ENCODE data around the gene TWSG1. TPM values are rescaled to one million over a fixed set of nuclear protein-coding genes. Genes with fewer than 3 reads are reported as not detected.

Gene TWSG1
- total RNA-seq, 1 donor from 2014 or later, result 9.8 TPM

DNA sequence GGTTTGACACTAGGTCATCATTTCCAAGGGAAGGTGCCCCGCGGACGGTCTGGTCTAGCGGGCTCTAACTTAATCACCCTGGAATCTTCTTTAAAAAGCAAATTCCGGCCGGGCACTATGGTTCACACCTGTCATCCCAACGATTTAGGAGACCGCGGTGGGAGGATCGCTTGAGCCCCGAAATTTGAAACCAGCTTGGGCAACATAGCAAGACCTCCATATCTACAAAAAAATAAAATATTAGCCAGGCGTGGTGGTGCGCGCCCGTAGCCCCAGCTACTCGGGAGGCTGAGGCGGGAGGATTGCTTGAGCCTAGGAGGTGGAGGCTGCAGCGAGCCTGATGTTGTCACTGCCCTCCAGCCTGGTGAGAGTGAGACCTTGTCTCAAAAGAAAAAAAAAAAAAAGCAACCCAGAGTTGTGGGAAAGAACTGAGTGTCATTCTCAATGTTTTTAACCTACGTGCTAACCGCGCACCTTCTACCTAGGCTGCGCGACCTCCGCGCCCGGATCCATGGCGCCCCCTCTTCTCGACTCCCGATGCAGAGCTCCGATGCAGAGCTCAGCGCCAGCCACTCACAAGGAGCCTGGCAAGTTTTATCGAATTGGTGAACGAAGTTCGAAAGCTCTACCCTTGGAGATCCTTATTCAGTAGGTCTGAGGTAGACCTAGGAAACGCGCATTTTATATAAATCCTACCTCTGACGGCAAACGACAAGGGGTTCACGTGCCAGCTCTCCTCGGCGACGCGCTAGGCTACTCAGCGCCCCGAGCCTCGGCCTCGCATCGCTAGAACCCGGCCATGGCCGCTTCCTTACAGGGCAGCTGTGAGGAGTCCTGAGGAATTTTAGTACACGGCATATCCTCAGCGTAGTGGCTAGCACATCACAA lies 888 bp upstream of the TWSG1 start:
- intact Hi-C loops (cut with DNase I), result loop anchor here (2.0 to 10.0 kb wide), 3 partner anchors 141 to 256 kb away; partner anchors contain the start of gene RALBP1
- peak; percentile 55 for ATAC-seq

DNA sequence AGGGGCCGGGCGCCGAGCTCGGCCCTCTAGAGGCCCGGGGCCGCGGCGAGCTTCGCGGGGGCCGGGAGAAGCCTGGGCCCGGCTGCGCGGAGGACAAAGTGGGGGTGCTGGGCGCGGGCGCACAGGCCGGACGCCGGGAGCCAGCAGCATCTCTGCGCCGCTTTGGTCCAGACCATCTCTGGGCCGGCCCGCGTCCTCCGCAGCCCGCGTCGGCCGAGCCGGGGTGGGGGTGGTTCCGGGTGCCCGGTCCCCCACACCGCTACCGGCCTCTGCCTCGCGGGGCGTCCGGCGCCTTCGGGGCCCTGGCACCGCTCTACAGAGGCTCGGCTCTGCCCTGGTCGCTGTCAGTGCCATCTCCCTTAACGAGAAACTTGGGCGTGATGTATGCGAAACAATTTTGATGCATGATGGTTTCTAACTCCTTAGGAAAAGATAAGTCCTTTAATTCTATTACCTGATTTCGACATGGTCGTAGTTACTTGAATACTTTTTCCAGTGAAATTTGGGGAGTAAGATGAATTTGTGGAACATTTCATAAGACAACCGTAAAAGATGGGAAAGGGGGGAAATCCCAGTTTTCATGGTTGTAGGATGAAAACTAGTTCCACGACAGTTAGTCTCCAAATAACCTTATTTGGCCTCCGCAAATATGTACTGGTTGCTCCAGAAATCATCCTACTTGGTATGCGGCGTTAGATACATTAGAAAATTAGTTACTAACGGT lies 562 bp downstream of the TWSG1 start:
- intact Hi-C loops (cut with DNase I), result loop anchor here (2.0 to 10.0 kb wide), 3 partner anchors 140 to 258 kb away; partner anchors contain the start of gene RALBP1
- DNase-seq (ENCODE audit: missing footprints), result no peak

More for the DNA sequence above, 888 bp upstream of the TWSG1 start:
- DNase-seq (ENCODE audit: missing footprints), result peak; percentile 72

DNA sequence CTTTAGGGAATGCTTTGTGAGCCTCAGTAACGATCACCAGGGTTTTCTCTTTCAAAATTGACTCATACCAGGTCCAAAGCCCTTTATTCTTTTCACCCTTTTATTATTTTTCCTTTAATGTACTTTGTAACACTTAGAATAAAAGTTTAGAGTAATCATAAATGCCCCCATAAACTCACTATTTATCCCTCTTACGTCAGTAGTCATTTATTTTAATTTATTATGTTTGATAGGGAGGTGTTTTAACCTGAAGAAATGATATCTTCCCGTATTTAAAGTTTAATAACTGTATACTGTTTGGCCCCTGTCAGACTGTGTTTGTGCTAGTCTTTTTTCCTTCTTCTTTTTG lies 1.1 kb downstream of the TWSG1 start:
- intact Hi-C loops (cut with DNase I), result loop anchor here (2.0 to 10.0 kb wide), 2 partner anchors 139 to 179 kb away; partner anchors contain the start of gene RALBP1
- no peak for DNase-seq (ENCODE audit: missing footprints)
- no peak for ATAC-seq

More for the DNA sequence above, 562 bp downstream of the TWSG1 start:
- ATAC-seq, result peak; percentile 41

DNA sequence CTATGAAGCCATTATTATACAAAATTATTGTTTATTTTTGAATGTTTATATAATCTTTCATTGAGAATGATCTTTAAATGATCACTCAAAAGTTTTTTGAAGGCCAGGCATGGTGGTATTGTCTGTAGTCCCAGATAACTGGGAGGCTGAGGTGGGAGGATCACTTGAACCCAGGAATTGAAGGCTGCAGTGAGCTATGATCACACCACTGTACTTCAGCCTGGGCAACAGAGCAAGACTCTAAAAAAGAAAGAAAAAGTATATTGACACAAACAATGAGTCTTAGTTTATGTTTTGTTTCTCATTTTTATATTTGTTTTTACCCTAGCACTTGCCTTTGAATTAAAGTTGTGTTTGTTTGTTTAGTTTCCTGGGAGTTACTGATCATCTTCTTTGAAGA lies 2.3 kb downstream of the TWSG1 start:
- intact Hi-C loops (cut with DNase I), result loop anchor here (10.0 kb wide), 1 partner anchor 178 kb away; no protein-coding TSS in a partner anchor
- ATAC-seq, result no peak

DNA sequence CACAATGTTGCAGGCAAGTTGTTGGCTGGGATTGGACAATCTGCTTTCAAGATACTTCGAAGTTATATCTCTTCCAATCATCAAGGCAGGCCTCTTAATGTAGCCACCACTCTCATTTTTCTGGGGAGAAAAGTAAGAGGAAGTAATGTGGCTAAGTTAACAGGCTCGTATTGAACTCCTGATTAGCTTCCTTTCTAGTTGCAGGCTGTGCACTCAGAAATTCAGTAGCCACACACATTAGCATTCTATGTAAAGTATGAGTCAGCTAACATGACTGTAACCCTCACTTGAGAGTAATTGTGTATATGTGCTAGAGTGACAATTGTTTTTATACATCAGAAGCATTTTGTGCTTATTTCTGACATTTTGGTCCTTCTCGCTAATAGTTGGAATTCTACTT lies 3.3 kb downstream of the TWSG1 start:
- DNase-seq (ENCODE audit: missing footprints), result no peak
- intact Hi-C loops (cut with DNase I), result loop anchor here (10.0 kb wide), 1 partner anchor 177 kb away; no protein-coding TSS in a partner anchor

More for the DNA sequence above, 2.3 kb downstream of the TWSG1 start:
- no peak for DNase-seq (ENCODE audit: missing footprints)

DNA sequence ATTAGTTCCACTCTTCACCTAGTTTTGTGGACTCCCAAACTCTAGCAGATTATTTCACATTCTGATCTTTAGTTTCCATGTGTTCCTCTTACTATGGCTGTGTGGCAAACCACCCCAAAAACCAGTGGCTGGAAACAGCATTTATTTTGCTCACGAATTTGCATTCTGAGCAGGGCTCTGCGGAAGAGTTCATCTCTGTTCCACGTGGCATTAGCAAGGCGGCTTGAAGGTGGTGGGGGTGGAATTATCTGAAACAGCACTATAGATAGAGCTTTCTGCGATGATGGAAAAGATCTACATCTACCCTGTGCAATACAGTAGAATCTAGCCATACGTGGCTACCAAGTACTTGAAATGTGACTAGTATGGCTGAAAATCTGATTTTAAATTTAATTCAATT lies 5.9 kb downstream of the TWSG1 start:
- DNase-seq (ENCODE audit: missing footprints), result no peak
- no peak for ATAC-seq
- intact Hi-C loops (cut with DNase I), result no loop called here

More for the DNA sequence above, 3.3 kb downstream of the TWSG1 start:
- ATAC-seq, result no peak

DNA sequence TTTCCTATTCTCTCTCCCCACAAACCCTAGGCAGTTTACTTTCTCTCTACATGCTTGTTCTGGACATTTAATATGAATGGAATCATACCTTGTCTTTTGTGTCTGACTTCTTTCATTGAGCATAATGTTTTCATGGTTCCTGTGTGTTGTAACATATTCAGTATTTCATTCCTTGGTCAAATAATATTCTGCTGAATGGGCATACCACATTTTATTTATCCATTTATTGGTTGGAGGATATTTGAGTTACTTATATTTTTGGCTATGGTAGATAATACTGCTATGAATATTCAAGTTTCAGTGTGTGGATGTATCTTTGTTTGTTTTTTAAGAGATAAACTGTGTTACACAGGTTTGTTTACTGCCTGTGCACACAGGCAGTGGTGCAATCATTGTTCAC lies 9.0 kb downstream of the TWSG1 start:
- no peak for ATAC-seq
- intact Hi-C loops (cut with DNase I), result no loop called here
- no peak for DNase-seq (ENCODE audit: missing footprints)

GRCh38 chr18:9346775-9347174 lies 12.2 kb downstream of the TWSG1 start:
- ATAC-seq (no peak), DNase-seq (ENCODE audit: missing footprints) (no peak)
- intact Hi-C loops (cut with DNase I), result no loop called here

DNA sequence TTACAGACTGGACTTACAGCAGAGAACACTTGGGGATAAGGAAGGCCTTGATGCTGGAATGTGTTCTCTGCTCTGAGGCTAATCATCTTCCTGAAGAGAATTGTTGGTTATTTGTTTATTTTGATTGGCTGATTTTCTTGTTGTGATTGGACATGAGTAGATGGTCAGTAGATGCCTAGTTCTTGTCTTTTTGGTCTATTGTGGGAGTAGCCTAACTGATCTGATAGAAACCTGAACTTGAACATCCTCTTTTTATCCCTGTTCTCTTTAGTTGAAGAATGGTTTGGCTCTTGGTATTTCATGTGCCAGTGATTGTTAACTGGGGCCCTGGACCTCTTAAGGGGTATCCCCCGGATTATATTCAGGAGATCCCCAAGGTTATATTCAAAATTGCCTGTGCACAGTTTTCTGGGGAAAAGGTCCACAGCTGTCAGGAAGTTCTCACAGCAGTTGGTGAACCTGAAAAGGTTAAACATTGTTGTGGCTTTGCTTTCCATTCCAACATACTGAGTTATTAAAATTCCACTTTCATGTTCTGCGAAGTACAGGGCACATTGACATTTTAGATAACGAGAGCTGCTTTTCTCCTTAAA lies 13.6 kb downstream of the TWSG1 start:
- ATAC-seq, result no peak

GRCh38 chr18:9348766-9349165 lies 14.2 kb downstream of the TWSG1 start:
- ATAC-seq, result no peak
- no peak for DNase-seq (ENCODE audit: missing footprints)
- intact Hi-C loops (cut with DNase I), result no loop called here

More for the DNA sequence above, 13.6 kb downstream of the TWSG1 start:
- no peak for DNase-seq (ENCODE audit: missing footprints)
- intact Hi-C loops (cut with DNase I), result no loop called here

DNA sequence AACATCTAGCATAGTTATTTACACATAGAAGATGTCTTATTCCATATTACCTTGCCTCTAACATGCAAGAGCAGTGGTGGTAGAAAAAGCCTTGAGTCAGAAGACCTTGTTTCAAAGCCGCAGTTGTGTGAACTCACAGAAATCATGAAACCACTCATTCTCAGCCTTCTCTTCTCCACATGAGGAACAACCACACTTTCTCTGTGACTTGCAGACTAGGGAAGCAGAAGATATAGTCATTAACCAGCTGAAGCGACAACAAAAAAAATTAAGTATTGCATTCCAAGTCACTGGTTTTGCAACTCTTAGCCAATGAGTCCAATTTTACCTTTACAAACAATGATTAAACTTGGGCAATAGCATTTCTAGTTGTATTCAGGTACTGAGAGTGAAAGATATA lies 19.0 kb downstream of the TWSG1 start:
- DNase-seq (ENCODE audit: missing footprints) (no peak), ATAC-seq (no peak)
- intact Hi-C loops (cut with DNase I), result no loop called here

DNA sequence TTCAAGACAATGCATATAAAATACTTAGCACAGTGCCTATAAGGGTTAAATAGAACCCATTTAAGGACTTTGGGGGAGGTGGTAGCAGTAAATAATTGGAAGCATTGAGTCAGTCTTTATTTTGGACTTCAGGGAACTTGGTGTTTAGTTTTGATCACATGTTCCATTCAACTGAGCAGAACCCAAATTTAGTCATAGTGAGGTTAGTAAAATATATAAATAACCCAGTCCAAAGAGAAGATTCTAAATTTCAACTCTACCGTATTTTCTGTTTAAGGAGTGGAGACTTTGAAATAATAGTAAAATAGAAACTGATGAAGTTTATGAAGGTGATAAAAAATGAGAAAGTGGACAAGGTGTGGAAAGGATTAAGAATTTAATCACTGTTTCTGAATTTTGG lies 19.7 kb downstream of the TWSG1 start:
- DNase-seq (ENCODE audit: missing footprints) (no peak), ATAC-seq (no peak)
- intact Hi-C loops (cut with DNase I), result no loop called here

DNA sequence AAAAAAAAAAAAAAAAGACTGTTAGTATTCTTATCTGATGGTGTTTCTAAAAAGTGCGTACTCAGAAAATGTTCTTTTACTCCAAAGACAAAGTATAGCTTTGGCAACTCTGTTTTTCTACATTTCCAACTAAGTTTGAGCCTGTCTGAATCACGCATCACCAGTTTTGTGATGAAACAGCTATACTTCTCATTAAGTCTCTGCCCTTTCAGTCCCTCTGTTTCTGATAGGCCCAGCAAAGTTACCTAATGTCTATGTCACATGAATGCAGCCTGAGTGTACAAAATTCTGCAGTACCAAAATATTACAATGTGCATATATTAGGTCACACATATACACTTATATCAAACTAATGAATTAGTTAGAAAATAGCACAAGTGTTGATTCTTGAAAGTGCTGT lies 22.4 kb downstream of the TWSG1 start:
- ATAC-seq (no peak), DNase-seq (ENCODE audit: missing footprints) (no peak)
- intact Hi-C loops (cut with DNase I), result no loop called here

DNA sequence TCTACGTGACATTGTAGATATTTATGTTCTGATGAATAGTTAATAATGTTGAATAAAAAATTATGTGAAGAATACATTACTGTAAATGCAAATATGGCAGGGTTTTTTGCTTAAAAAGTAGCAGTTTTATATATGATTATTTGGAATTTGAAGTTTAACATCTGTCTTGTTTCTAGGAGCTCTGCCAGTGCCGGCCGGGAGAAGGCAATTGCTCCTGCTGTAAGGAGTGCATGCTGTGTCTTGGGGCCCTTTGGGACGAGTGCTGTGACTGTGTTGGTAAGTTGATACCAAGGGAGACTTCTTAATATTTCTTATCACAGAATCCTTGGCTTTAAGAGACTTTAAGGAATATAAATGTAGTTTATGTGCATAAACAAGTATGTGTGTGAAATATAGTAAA lies 25.2 kb downstream of the TWSG1 start:
- DNase-seq (ENCODE audit: missing footprints) (no peak), ATAC-seq (no peak)
- intact Hi-C loops (cut with DNase I), result no loop called here

DNA sequence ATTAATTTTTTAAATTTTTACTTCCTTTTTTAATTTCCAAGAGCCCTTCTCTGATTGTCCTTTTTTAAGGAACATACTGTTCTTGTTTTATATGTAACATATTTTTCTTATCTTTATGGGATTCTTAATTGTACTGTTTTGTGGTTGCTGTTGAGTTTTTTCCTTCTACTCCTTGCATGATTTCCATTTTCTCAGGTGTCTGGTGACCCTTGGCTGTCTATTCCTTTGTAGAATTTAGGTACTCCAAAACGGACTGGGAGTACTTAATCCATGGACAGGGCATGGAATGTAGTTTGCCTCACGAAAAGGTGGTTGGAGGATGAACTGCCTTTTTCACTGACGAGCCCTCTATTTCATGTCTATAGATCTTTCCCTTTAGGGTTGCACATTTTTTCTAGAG lies 26.6 kb downstream of the TWSG1 start:
- ATAC-seq (no peak), DNase-seq (ENCODE audit: missing footprints) (no peak)
- intact Hi-C loops (cut with DNase I), result no loop called here

DNA sequence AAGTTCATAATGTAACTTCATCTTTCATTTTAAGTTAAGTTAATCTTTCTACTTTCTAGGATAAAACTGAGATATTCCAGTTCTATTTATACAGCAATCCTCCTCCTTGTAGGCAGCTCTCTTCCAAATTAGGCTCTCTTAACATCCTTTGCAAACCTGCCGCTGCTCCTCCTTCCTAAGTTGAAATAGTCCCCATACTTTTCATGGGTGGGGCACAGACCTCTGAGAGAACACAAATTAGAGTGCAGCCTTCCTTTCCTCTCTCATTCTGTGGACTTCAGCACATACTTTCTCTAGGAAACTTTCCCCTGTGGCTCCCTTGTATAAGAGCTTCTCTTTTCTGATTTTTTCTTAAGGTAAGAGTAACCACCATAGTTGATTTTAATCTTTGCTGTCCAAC lies 28.3 kb downstream of the TWSG1 start:
- ATAC-seq (no peak), DNase-seq (ENCODE audit: missing footprints) (no peak)
- intact Hi-C loops (cut with DNase I), result no loop called here

GRCh38 chr18:9364242-9364641 lies 29.7 kb downstream of the TWSG1 start:
- intact Hi-C loops (cut with DNase I), result no loop called here

DNA sequence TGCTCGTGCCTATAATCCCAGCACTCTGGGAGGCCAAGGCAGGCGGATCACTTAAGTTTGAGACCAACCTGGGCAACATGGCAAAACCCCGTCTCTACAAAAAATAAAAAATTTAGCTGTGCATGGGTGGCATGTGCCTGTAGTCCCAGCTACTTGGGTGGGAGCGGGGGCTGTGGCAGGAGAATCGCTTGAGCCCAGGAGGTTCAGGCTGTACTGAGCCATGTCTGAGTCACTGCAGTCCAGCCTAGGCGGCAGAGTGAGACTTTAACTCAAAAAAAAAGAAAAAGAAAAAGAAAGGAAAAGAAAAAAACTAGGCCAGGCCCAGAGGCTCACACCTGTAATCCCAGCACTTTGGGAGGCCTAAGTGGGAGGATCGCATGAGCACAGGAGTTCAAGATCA lies 30.8 kb downstream of the TWSG1 start:
- intact Hi-C loops (cut with DNase I), result no loop called here
- DNase-seq (ENCODE audit: missing footprints) (no peak), ATAC-seq (no peak)

More at GRCh38 chr18:9364242-9364641, 29.7 kb downstream of the TWSG1 start:
- no peak for ATAC-seq
- no peak for DNase-seq (ENCODE audit: missing footprints)

GRCh38 chr18:9366126-9366714 lies 31.6 kb downstream of the TWSG1 start:
- DNase-seq (ENCODE audit: missing footprints) (no peak), ATAC-seq (no peak)
- intact Hi-C loops (cut with DNase I), result no loop called here
